ENCODE data around the gene TEX22. TPM values are rescaled to one million over a fixed set of nuclear protein-coding genes. Genes with fewer than 3 reads are reported as not detected.

The TEX22 gene
- total RNA-seq, 1 experiment from 2014 or later: 0.29 TPM

DNA sequence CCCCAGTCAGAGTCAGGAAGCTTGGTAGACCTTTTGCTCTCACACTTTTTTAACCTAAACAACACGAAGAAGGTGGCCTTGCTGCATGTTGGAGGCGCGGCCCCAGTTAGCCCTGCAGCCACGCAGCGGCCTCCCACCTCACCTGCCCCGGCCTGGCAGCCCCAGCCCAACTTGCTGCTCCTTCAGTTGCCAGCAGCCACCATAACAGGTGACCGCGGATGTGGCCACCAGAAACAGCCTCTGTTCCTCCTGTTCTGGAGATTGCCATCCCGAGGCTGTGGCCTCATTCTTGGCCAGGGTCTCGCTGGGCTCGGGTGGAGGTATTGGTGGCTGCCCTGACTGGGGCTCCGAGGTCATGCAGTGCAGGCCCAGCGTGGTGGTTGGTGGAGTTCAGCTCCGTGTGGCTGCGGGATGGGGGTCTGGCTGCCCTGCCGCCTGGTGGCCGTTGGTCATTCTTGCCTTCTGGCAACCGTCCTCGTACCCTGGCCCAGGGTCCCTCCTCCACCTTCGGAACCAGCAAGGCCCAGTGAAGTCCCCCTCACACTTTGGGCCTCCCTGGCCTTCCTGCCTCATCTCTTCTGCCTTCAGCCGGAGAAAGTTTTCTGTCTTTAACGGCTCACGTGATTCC is 20.7 kb upstream of the TEX22 start:
- CTCF ChIA-PET: no interaction called here

GRCh38 chr14:105378199-105378598 is 20.1 kb upstream of the TEX22 start:
- no TSS peak for BruUV-seq (replicated peaks)
- ChIA-PET POLR2A (ENCODE audit: unreplicated experiment) (no interaction called here), CTCF (no interaction called here)
- Histone ChIP-seq H3K9ac (ENCODE audit: low read length) (no peak overlapping the region), H3K4me3 (ENCODE audit: low read length) (no peak overlapping the region), H3K9me3 (ENCODE audit: low read length) (no peaks in the 10 kb centered on the region), H3K27me3 (ENCODE audit: low read length) (no peaks in the 10 kb centered on the region), H3K9me2 (replicated peaks; ENCODE audit: low read length) (no peaks in the 10 kb centered on the region), H3K36me3 (ENCODE audit: low read depth, low read length) (no peaks in the 10 kb centered on the region), H3K4me1 (ENCODE audit: insufficient read depth, low read length) (no peaks in the 10 kb centered on the region), H4K20me1 (ENCODE audit: low read length) (no peaks in the 10 kb centered on the region), H3K79me2 (ENCODE audit: low read length) (no peaks in the 10 kb centered on the region), H3K4me2 (ENCODE audit: low read length) (no peak overlapping the region), H3F3A (ENCODE audit: low read length, unreplicated experiment) (no peaks in the 10 kb centered on the region), H2AFZ (ENCODE audit: low read length) (no peak overlapping the region), H3K27ac (ENCODE audit: low read length) (no peak overlapping the region)
- DNase-seq (no peak), ATAC-seq (no peak)
- intact Hi-C loops (cut with micrococcal nuclease): no loop called here
- no peak for TF ChIP-seq CTCF (conservative IDR thresholded peaks at IDR 0.05; ENCODE audit: low read depth, low read length)
- TF ChIP-seq EZH2 (IDR thresholded peaks at IDR 0.05; ENCODE audit: low read length, unreplicated experiment): no peak
- no peak for TF ChIP-seq EZH2phosphoT487 (IDR thresholded peaks at IDR 0.05; ENCODE audit: borderline replicate concordance, low read length)

More for the DNA sequence above, 20.7 kb upstream of the TEX22 start:
- no peak overlapping the region for H3K27ac ChIP-seq (ENCODE audit: low read length)
- no peak overlapping the region for H3K9ac ChIP-seq (ENCODE audit: low read length)
- H4K20me1 ChIP-seq (ENCODE audit: low read length): no peaks in the 10 kb centered on the region
- H3K27me3 ChIP-seq (ENCODE audit: low read length): no peaks in the 10 kb centered on the region
- H3K4me1 ChIP-seq (ENCODE audit: insufficient read depth, low read length): no peaks in the 10 kb centered on the region
- no peaks in the 10 kb centered on the region for H3F3A ChIP-seq (ENCODE audit: low read length, unreplicated experiment)
- no peaks in the 10 kb centered on the region for H3K36me3 ChIP-seq (ENCODE audit: low read depth, low read length)
- DNase-seq: no peak
- BruUV-seq (replicated peaks): no TSS peak
- no peak overlapping the region for H3K4me2 ChIP-seq (ENCODE audit: low read length)
- no peaks in the 10 kb centered on the region for H3K79me2 ChIP-seq (ENCODE audit: low read length)
- no peaks in the 10 kb centered on the region for H3K9me2 ChIP-seq (replicated peaks; ENCODE audit: low read length)
- TF ChIP-seq EZH2phosphoT487 (IDR thresholded peaks at IDR 0.05; ENCODE audit: borderline replicate concordance, low read length) (no peak), EZH2 (IDR thresholded peaks at IDR 0.05; ENCODE audit: low read length, unreplicated experiment) (no peak), CTCF (conservative IDR thresholded peaks at IDR 0.05; ENCODE audit: low read depth, low read length) (no peak)
- no peak overlapping the region for H3K4me3 ChIP-seq (ENCODE audit: low read length)
- H2AFZ ChIP-seq (ENCODE audit: low read length): no peak overlapping the region
- H3K9me3 ChIP-seq (ENCODE audit: low read length): no peaks in the 10 kb centered on the region
- POLR2A ChIA-PET (ENCODE audit: unreplicated experiment): no interaction called here
- ATAC-seq: no peak
- intact Hi-C loops (cut with micrococcal nuclease): no loop called here

DNA sequence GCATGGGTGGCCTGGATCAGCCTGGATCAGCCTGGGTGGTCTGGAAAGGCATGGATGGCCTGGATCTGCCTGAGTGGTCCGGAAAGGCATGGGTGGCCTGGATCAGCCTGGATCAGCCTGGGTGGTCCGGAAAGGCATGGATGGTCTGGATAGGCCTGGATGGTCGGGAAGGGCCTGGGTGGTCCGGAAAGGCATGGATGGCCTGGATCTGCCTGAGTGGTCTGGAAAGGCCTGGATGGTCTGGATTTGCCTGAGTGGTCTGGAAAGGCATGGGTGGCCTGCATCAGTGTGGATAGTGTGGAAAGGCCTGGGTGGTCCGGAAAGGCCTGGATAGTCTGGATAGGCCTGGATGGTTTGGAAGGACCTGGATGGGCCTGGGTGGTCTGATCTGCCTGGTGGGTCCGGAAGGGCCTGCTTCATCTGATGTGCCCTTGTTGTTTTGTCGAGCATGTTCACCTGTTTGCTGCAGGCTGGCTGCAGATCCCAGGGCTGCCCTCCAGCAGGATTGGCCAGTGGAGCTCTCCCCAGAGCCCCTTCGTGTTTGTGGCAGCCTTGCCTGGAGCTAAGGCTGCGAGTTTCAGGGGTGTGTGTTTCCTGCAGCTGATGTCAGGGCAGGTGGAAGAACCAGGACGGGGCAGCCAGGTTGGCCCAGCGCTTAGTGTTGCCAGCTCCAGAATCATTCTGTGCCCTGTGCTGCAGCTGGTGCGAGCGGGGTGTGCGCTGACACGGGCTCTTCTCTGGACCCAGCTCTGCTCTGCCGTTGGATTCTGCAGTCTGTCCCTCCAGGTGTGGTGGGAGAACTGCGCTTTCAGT is 19.3 kb upstream of the TEX22 start:
- no peaks in the 10 kb centered on the region for H3K9me2 ChIP-seq (replicated peaks; ENCODE audit: low read length)
- H3K4me1 ChIP-seq (ENCODE audit: insufficient read depth, low read length): no peaks in the 10 kb centered on the region
- no peaks in the 10 kb centered on the region for H4K20me1 ChIP-seq (ENCODE audit: low read length)
- TF ChIP-seq EZH2phosphoT487 (IDR thresholded peaks at IDR 0.05; ENCODE audit: borderline replicate concordance, low read length) (no peak), CTCF (conservative IDR thresholded peaks at IDR 0.05; ENCODE audit: low read depth, low read length) (no peak), EZH2 (IDR thresholded peaks at IDR 0.05; ENCODE audit: low read length, unreplicated experiment) (no peak)
- H3K79me2 ChIP-seq (ENCODE audit: low read length): no peaks in the 10 kb centered on the region
- no peak overlapping the region for H2AFZ ChIP-seq (ENCODE audit: low read length)
- DNase-seq (no peak), ATAC-seq (no peak)
- H3K9ac ChIP-seq (ENCODE audit: low read length): no peak overlapping the region
- H3F3A ChIP-seq (ENCODE audit: low read length, unreplicated experiment): no peaks in the 10 kb centered on the region
- no peaks in the 10 kb centered on the region for H3K27me3 ChIP-seq (ENCODE audit: low read length)
- CTCF ChIA-PET: no interaction called here
- POLR2A ChIA-PET (ENCODE audit: unreplicated experiment): no interaction called here
- no peaks in the 10 kb centered on the region for H3K9me3 ChIP-seq (ENCODE audit: low read length)
- H3K36me3 ChIP-seq (ENCODE audit: low read depth, low read length): no peaks in the 10 kb centered on the region
- intact Hi-C loops (cut with micrococcal nuclease): no loop called here
- H3K27ac ChIP-seq (ENCODE audit: low read length): no peak overlapping the region
- no TSS peak for BruUV-seq (replicated peaks)
- no peak overlapping the region for H3K4me3 ChIP-seq (ENCODE audit: low read length)
- no peak overlapping the region for H3K4me2 ChIP-seq (ENCODE audit: low read length)
